Mucosa of stomach (tissue), 1 donor: ENCODE data around the gene FAF1.

Experiments used
- H3K27me3 ChIP-seq: one replicate; pipeline ENCODE4 v1.7.0; 2013; ENCODE audit warnings: mild to moderate bottlenecking, low read length; ENCODE audit not compliant: control insufficient read depth, insufficient read depth
- H3K36me3 ChIP-seq: one replicate; pipeline ENCODE4 v1.7.0; 2013; ENCODE audit warnings: low read length; ENCODE audit not compliant: control insufficient read depth, insufficient read depth
- H3K4me1 ChIP-seq: one replicate; pipeline ENCODE4 v1.7.0; 2013; ENCODE audit warnings: mild to moderate bottlenecking, low read length; ENCODE audit not compliant: control insufficient read depth, insufficient read depth
- H3K4me3 ChIP-seq: one replicate; pipeline ENCODE4 v1.7.0; 2013; ENCODE audit warnings: low read length
- H3K9ac ChIP-seq: one replicate; pipeline ENCODE4 v1.7.0; 2013; ENCODE audit warnings: mild to moderate bottlenecking, low read length, moderate library complexity
- H3K9me3 ChIP-seq: one replicate; pipeline ENCODE4 v1.7.0; 2013; ENCODE audit warnings: mild to moderate bottlenecking, low read length, moderate library complexity; ENCODE audit not compliant: control insufficient read depth
- donor health status: Pancreatic carcinoma.

FAF1 gene

GRCh38 chr1:50422946-50423669 lies 537.0 kb downstream of the FAF1 start, which contains the start of gene DMRTA2:
TSS of gene DMRTA2 (minus strand) at chr1:50423443. CDS start at chr1:50421536, 1,907 bp downstream.
- H3K36me3 ChIP-seq, result no peaks in the 10 kb centered on the region
- H3K9ac ChIP-seq, result no peak within 1 kb of the TSS
- H3K9me3 ChIP-seq, result no peaks in the 10 kb centered on the region
- H3K4me3 ChIP-seq, result no peak within 1 kb of the TSS
- H3K4me1 ChIP-seq, result peaks cover 22% of the 10 kb centered on the region
- peaks cover 98% of the 10 kb centered on the region for H3K27me3 ChIP-seq

DNA sequence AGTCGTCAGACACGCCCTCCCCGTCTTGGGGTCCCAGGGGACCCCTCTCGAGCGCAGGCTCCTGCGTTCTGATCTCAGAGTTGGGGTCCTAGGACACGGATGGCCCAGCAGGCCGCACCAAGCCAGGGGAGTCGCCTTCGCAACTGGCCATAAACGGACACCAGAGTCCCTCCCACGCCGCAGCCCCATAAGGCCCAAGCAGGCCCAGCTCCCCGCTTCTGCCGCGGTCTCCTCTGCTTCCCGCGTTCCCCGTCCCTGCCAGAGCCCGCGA lies 537.5 kb downstream of the FAF1 start:
- H3K4me1 ChIP-seq, result peaks cover 22% of the 10 kb centered on the region
- H3K9ac ChIP-seq, result no peak overlapping the region
- peaks cover 98% of the 10 kb centered on the region for H3K27me3 ChIP-seq
- no peaks in the 10 kb centered on the region for H3K9me3 ChIP-seq
- H3K36me3 ChIP-seq, result no peaks in the 10 kb centered on the region
- H3K4me3 ChIP-seq, result no peak overlapping the region

GRCh38 chr1:50421768-50422674 lies 538.0 kb downstream of the FAF1 start:
- H3K4me3 ChIP-seq, result no peak overlapping the region

GRCh38 chr1:50421366-50421748 lies 538.7 kb downstream of the FAF1 start:
- H3K9me3 ChIP-seq, result no peaks in the 10 kb centered on the region
- H3K27me3 ChIP-seq, result peaks cover 98% of the 10 kb centered on the region
- no peak overlapping the region for H3K4me3 ChIP-seq
- H3K36me3 ChIP-seq, result no peaks in the 10 kb centered on the region
- H3K4me1 ChIP-seq, result peaks cover 28% of the 10 kb centered on the region
- H3K9ac ChIP-seq, result no peak overlapping the region

More at GRCh38 chr1:50421768-50422674, 538.0 kb downstream of the FAF1 start:
- Histone ChIP-seq H3K9me3 (no peaks in the 10 kb centered on the region), H3K36me3 (no peaks in the 10 kb centered on the region), H3K9ac (no peak overlapping the region), H3K4me1 (peaks cover 22% of the 10 kb centered on the region), H3K27me3 (peaks cover 98% of the 10 kb centered on the region)

DNA sequence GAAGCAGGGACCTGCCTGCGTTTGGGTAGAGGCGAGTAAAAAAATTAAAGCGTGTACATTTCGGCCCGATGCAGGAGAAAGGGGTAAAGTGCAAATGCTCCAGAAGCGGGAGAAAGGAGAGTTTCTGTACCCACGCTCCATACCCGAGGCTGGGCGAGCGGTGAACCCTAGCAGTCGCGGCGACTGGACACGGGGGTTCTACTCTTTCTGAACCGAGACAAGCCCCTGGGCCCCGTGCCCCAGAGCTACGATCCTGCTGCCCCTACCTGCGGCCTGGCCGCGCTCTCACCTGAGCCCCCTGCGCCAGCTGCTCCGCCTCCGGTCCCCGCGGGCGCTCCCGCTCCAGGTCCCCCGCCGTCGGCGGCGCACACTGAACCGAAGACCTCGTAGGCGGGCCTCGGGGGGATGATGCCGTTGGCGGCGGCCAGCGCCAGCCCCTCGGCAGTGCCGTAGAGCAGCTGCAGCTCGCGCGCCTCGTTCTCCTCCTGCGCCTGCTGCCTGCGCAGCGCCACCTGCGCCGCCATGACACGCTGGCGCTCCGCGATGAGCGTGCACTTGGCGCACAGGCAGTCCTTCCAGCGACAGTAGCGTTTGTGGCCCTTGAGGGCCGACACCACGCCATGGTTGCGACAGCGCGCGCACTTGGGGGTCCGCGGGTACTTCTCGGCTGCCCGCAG lies 539.2 kb downstream of the FAF1 start:
- Histone ChIP-seq H3K36me3 (no peaks in the 10 kb centered on the region), H3K4me3 (no peak overlapping the region), H3K9ac (no peak overlapping the region), H3K27me3 (peaks cover 98% of the 10 kb centered on the region), H3K4me1 (peaks cover 29% of the 10 kb centered on the region), H3K9me3 (no peaks in the 10 kb centered on the region)

DNA sequence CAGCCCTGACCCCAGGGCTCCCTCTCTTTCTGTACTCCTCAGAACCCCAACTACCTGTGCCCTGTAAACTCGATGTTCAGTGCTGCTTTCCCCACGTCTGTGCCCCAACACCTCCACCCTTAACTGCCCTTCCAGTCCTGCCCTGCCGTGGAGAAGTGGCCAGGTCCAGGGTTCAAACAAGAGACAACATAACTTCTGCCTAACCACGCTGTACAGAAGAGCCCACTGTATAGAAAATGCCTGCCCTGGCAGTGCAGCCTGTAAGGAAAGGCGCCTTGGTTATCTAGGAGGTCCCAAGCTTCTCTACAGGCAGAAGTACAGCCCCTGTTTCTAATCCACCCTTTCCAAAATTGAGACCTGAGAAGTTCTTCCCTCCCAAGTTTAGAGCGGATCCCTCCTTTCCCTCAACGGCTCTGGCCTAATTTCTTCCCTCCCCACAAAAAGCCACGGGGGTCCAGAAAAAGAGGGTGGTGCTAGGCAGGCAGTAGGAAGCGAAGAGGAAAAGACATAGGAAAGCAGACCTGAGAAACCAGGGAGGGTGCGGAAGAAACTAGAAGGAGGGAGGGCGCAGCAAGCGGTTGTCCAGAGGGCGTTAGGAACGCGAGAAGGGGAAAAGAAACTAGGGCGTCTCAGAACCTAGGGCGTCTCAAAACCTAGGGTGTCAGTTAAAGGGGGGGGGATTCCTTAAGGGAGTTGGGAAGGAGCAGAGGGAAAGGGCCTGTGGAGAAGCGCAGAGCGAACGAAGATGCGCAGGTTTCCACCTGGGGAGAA lies 540.0 kb downstream of the FAF1 start:
- Histone ChIP-seq H3K27me3 (peaks cover 98% of the 10 kb centered on the region), H3K4me1 (peaks cover 29% of the 10 kb centered on the region), H3K9me3 (no peaks in the 10 kb centered on the region)

GRCh38 chr1:50419192-50419906 lies 540.7 kb downstream of the FAF1 start:
- H3K36me3 ChIP-seq, result no peaks in the 10 kb centered on the region
- no peak overlapping the region for H3K4me3 ChIP-seq
- H3K9ac ChIP-seq, result no peak overlapping the region
- peaks cover 98% of the 10 kb centered on the region for H3K27me3 ChIP-seq
- peaks cover 24% of the 10 kb centered on the region for H3K4me1 ChIP-seq
- no peaks in the 10 kb centered on the region for H3K9me3 ChIP-seq

More for the DNA sequence above, 540.0 kb downstream of the FAF1 start:
- Histone ChIP-seq H3K4me3 (no peak overlapping the region), H3K36me3 (no peaks in the 10 kb centered on the region), H3K9ac (no peak overlapping the region)

- no peak overlapping the region for H3K9ac ChIP-seq
- H3K4me1 ChIP-seq, result peaks cover 19% of the 10 kb centered on the region
- H3K4me3 ChIP-seq, result peak overlapping the region; percentile 14
- peaks cover 98% of the 10 kb centered on the region for H3K27me3 ChIP-seq
- H3K36me3 ChIP-seq, result no peaks in the 10 kb centered on the region
- no peaks in the 10 kb centered on the region for H3K9me3 ChIP-seq
Measured at GRCh38 chr1:50418600-50419109, 541.4 kb downstream of the FAF1 start.

DNA sequence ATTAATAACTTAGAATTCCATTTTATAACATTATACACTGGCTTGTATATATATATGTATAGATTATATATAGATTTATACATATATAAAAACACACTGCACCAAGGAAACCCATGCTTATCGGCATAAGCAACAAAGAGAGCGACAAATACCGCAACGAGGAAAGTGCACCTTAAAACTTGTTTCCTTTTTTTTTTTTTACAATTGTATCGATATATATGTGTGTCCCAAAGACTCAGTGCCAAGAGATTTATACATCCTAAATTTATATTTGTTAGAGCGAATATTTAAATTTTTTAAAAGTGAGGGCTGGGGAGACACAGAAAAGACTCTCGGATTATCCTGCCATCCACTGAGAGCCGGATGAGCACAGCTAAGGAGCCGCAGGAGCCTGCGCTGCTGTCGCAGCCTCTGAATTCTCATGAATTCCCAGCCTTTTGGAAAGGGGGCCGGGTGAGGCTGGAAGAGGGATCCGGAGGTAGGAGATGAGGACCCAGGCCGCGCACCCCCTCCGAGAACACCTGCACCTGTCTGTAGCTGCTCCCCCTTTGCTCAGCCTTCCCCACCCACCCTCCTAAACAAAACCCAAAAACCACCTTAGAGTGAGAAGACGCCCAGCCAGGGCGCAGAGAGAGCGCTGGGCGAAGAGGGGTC lies 542.0 kb downstream of the FAF1 start:
- H3K36me3 ChIP-seq, result no peaks in the 10 kb centered on the region
- peak overlapping the region; percentile 14 for H3K4me3 ChIP-seq
- H3K9me3 ChIP-seq, result no peaks in the 10 kb centered on the region
- peaks cover 13% of the 10 kb centered on the region for H3K4me1 ChIP-seq
- no peak overlapping the region for H3K9ac ChIP-seq
- H3K27me3 ChIP-seq, result peaks cover 94% of the 10 kb centered on the region

- Histone ChIP-seq H3K4me1 (peaks cover 8% of the 10 kb centered on the region), H3K27me3 (peaks cover 88% of the 10 kb centered on the region), H3K36me3 (no peaks in the 10 kb centered on the region), H3K4me3 (no peak overlapping the region), H3K9me3 (no peaks in the 10 kb centered on the region), H3K9ac (no peak overlapping the region)
Measured at GRCh38 chr1:50417507-50417906, 542.6 kb downstream of the FAF1 start.
